Nephron progenitor cell (in vitro differentiated cells): ENCODE measurements around the gene BHLHA15.

Experiments
- DNase-seq: peaks from one replicate; pipeline ENCODE4 v3.0.0; 2021
- H3K27ac Mint-ChIP-seq: 2 replicates; pipeline ENCODE4 v1.8.0; 2021; ENCODE audit warnings: mild to moderate bottlenecking, moderate library complexity, mixed read lengths
- H3K27me3 Mint-ChIP-seq: 2 replicates; pipeline ENCODE4 v1.8.0; 2021; ENCODE audit warnings: mild to moderate bottlenecking, low read depth, mixed read lengths; ENCODE audit not compliant: poor library complexity
- H3K36me3 Mint-ChIP-seq: 2 replicates; pipeline ENCODE4 v1.8.0; 2021; ENCODE audit warnings: low read depth, mixed read lengths
- H3K4me1 Mint-ChIP-seq: 2 replicates; pipeline ENCODE4 v1.8.0; 2021; ENCODE audit warnings: mixed read lengths
- H3K4me3 Mint-ChIP-seq: 2 replicates; pipeline ENCODE4 v1.8.0; 2021; ENCODE audit warnings: mild to moderate bottlenecking, moderate library complexity, mixed read lengths
- H3K9me3 Mint-ChIP-seq: 2 replicates; pipeline ENCODE4 v1.8.0; 2021; ENCODE audit warnings: mild to moderate bottlenecking, moderate library complexity, mixed read lengths
- CTCF ChIP-seq: fragments of 200-600 bp; sonication (generic); IDR thresholded peaks from 2 replicates; pipeline ENCODE4 v1.5.0; 2021; ENCODE audit warnings: antibody characterized with exemption

Gene BHLHA15

GRCh38 chr7:98174334-98175259, 36.6 kb upstream of the BHLHA15 start:
- peak overlapping the region; percentile 0 for H3K27ac Mint-ChIP-seq
- peaks cover 17% of the 10 kb centered on the region for H3K4me1 Mint-ChIP-seq
- H3K4me3 Mint-ChIP-seq, result no peak overlapping the region
- no peak for TF ChIP-seq CTCF
- peaks cover 13% of the 10 kb centered on the region for H3K36me3 Mint-ChIP-seq
- DNase-seq, result no peak
- H3K9me3 Mint-ChIP-seq, result no peaks in the 10 kb centered on the region
- no peaks in the 10 kb centered on the region for H3K27me3 Mint-ChIP-seq

- H3K4me3 Mint-ChIP-seq, result no peak overlapping the region
- H3K9me3 Mint-ChIP-seq, result no peaks in the 10 kb centered on the region
- peaks cover 16% of the 10 kb centered on the region for H3K4me1 Mint-ChIP-seq
- TF ChIP-seq CTCF, result no peak
- no peak for DNase-seq
- no peaks in the 10 kb centered on the region for H3K27me3 Mint-ChIP-seq
- peak overlapping the region; percentile 0 for H3K27ac Mint-ChIP-seq
- peaks cover 13% of the 10 kb centered on the region for H3K36me3 Mint-ChIP-seq
Observed at GRCh38 chr7:98175260-98175940, 35.8 kb upstream of the BHLHA15 start.

GRCh38 chr7:98177553-98177952, 33.7 kb upstream of the BHLHA15 start:
- no peak overlapping the region for H3K27ac Mint-ChIP-seq
- no peak for DNase-seq
- H3K9me3 Mint-ChIP-seq, result no peaks in the 10 kb centered on the region
- no peak for TF ChIP-seq CTCF
- no peak overlapping the region for H3K4me3 Mint-ChIP-seq
- H3K27me3 Mint-ChIP-seq, result no peaks in the 10 kb centered on the region
- H3K36me3 Mint-ChIP-seq, result peaks cover 30% of the 10 kb centered on the region
- H3K4me1 Mint-ChIP-seq, result no peaks in the 10 kb centered on the region

- H3K9me3 Mint-ChIP-seq, result peaks cover 4% of the 10 kb centered on the region
- DNase-seq, result no peak
- peaks cover 32% of the 10 kb centered on the region for H3K36me3 Mint-ChIP-seq
- H3K4me3 Mint-ChIP-seq, result no peak overlapping the region
- TF ChIP-seq CTCF, result no peak
- H3K27me3 Mint-ChIP-seq, result no peaks in the 10 kb centered on the region
- H3K4me1 Mint-ChIP-seq, result no peaks in the 10 kb centered on the region
- H3K27ac Mint-ChIP-seq, result peak overlapping the region; percentile 39
Observed at GRCh38 chr7:98178321-98178720, 32.9 kb upstream of the BHLHA15 start.

- no peak for TF ChIP-seq CTCF
- H3K4me1 Mint-ChIP-seq, result no peaks in the 10 kb centered on the region
- no peaks in the 10 kb centered on the region for H3K27me3 Mint-ChIP-seq
- no peak overlapping the region for H3K4me3 Mint-ChIP-seq
- H3K9me3 Mint-ChIP-seq, result peaks cover 9% of the 10 kb centered on the region
- no peak for DNase-seq
- no peak overlapping the region for H3K27ac Mint-ChIP-seq
- H3K36me3 Mint-ChIP-seq, result peaks cover 38% of the 10 kb centered on the region
Observed at GRCh38 chr7:98178762-98179490, 32.3 kb upstream of the BHLHA15 start.
